ENCODE data around the gene NR2F1-AS1.

- TF ChIP-seq, protein P1, sequence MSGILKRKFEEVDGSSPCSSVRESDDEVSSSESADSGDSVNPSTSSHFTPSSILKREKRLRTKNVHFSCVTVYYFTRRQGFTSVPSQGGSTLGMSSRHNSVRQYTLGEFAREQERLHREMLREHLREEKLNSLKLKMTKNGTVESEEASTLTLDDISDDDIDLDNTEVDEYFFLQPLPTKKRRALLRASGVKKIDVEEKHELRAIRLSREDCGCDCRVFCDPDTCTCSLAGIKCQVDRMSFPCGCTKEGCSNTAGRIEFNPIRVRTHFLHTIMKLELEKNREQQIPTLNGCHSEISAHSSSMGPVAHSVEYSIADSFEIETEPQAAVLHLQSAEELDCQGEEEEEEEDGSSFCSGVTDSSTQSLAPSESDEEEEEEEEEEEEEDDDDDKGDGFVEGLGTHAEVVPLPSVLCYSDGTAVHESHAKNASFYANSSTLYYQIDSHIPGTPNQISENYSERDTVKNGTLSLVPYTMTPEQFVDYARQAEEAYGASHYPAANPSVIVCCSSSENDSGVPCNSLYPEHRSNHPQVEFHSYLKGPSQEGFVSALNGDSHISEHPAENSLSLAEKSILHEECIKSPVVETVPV (CRISPR knock-in tag; IDR thresholded peaks at IDR 0.05), result no peak
- TF ChIP-seq BACH2 (CRISPR knock-in tag; IDR thresholded peaks at IDR 0.05; ENCODE audit: borderline replicate concordance) (no peak), ARNTL (CRISPR knock-in tag; IDR thresholded peaks at IDR 0.05; ENCODE audit: borderline replicate concordance, low read depth) (no peak), CREB5 (CRISPR knock-in tag; IDR thresholded peaks at IDR 0.05; ENCODE audit: low read depth) (no peak), ISL1 (CRISPR knock-in tag; IDR thresholded peaks at IDR 0.05) (no peak)
- TF ChIP-seq, protein P2, sequence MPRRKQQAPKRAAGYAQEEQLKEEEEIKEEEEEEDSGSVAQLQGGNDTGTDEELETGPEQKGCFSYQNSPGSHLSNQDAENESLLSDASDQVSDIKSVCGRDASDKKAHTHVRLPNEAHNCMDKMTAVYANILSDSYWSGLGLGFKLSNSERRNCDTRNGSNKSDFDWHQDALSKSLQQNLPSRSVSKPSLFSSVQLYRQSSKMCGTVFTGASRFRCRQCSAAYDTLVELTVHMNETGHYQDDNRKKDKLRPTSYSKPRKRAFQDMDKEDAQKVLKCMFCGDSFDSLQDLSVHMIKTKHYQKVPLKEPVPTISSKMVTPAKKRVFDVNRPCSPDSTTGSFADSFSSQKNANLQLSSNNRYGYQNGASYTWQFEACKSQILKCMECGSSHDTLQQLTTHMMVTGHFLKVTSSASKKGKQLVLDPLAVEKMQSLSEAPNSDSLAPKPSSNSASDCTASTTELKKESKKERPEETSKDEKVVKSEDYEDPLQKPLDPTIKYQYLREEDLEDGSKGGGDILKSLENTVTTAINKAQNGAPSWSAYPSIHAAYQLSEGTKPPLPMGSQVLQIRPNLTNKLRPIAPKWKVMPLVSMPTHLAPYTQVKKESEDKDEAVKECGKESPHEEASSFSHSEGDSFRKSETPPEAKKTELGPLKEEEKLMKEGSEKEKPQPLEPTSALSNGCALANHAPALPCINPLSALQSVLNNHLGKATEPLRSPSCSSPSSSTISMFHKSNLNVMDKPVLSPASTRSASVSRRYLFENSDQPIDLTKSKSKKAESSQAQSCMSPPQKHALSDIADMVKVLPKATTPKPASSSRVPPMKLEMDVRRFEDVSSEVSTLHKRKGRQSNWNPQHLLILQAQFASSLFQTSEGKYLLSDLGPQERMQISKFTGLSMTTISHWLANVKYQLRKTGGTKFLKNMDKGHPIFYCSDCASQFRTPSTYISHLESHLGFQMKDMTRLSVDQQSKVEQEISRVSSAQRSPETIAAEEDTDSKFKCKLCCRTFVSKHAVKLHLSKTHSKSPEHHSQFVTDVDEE (CRISPR knock-in tag; IDR thresholded peaks at IDR 0.05), result no peak
Measured at GRCh38 chr5:93545872-93546271, 35.1 kb downstream of the NR2F1-AS1 start.
